ENCODE results near the gene POU2F3.

POU2F3 gene

GRCh38 chr11:120338107-120338933 is 98.4 kb downstream of the POU2F3 start:
- DNase-seq (ENCODE audit: low read depth, low spot score): no peak

GRCh38 chr11:120339394-120339890 is 99.5 kb downstream of the POU2F3 start:
- no peak for DNase-seq (ENCODE audit: low read depth, low spot score)

- DNase-seq (ENCODE audit: low read depth, low spot score): no peak
These were observed 100.6 kb downstream of the POU2F3 start for GRCh38 chr11:120340529-120340928.

- no peak for DNase-seq (ENCODE audit: low read depth, low spot score)
These were observed 102.3 kb downstream of the POU2F3 start for GRCh38 chr11:120342226-120342625.

GRCh38 chr11:120342678-120343077 is 102.7 kb downstream of the POU2F3 start:
- DNase-seq (ENCODE audit: low read depth, low spot score): no peak

GRCh38 chr11:120343429-120343828 is 103.5 kb downstream of the POU2F3 start:
- no peak for DNase-seq (ENCODE audit: low read depth, low spot score)

GRCh38 chr11:120344302-120345004 is 104.5 kb downstream of the POU2F3 start:
- peak; percentile 34 for DNase-seq (ENCODE audit: low read depth, low spot score)

GRCh38 chr11:120346233-120346632 is 106.3 kb downstream of the POU2F3 start:
- no peak for DNase-seq (ENCODE audit: low read depth, low spot score)

GRCh38 chr11:120350637-120351036 is 110.7 kb downstream of the POU2F3 start:
- DNase-seq (ENCODE audit: low read depth, low spot score): no peak

- DNase-seq (ENCODE audit: low read depth, low spot score): no peak
These were observed 112.5 kb downstream of the POU2F3 start for GRCh38 chr11:120352405-120352804.

- no peak for DNase-seq (ENCODE audit: low read depth, low spot score)
These were observed 114.1 kb downstream of the POU2F3 start for GRCh38 chr11:120354068-120354467.

GRCh38 chr11:120354779-120355178 is 114.8 kb downstream of the POU2F3 start:
- DNase-seq (ENCODE audit: low read depth, low spot score): no peak

- DNase-seq (ENCODE audit: low read depth, low spot score): no peak
These were observed 117.7 kb downstream of the POU2F3 start for GRCh38 chr11:120357620-120358019.

GRCh38 chr11:120358729-120359128 is 118.8 kb downstream of the POU2F3 start:
- DNase-seq (ENCODE audit: low read depth, low spot score): no peak

- DNase-seq (ENCODE audit: low read depth, low spot score): no peak
These were observed 123.5 kb downstream of the POU2F3 start for GRCh38 chr11:120363436-120363835.

- no peak for DNase-seq (ENCODE audit: low read depth, low spot score)
These were observed 125.6 kb downstream of the POU2F3 start for GRCh38 chr11:120365512-120365911.
